HFF-Myc (cell line): ENCODE data around the gene VANGL2.

Source experiments
- DNase-seq: peaks from one replicate; pipeline ENCODE4 v3.0.0-alpha.2; 2011; ENCODE audit warnings: low read depth; ENCODE audit errors: extremely low read depth
- H3K4me3 ChIP-seq: replicated peaks from 2 replicates; pipeline ENCODE4 v1.5.1; 2011; ENCODE audit warnings: low read depth, mild to moderate bottlenecking, control low read depth, low read length
- TF ChIP-seq, protein P1 (sequence below): IDR thresholded peaks from 2 replicates; pipeline ENCODE4 v1.5.1; 2012; ENCODE audit warnings: mild to moderate bottlenecking, low read depth, low read length, control low read depth; ENCODE audit errors: missing control alignments

VANGL2 gene

GRCh38 chr1:160418483-160418882, 18.1 kb downstream of the VANGL2 start:
- no peak for DNase-seq
- TF ChIP-seq, protein P1, sequence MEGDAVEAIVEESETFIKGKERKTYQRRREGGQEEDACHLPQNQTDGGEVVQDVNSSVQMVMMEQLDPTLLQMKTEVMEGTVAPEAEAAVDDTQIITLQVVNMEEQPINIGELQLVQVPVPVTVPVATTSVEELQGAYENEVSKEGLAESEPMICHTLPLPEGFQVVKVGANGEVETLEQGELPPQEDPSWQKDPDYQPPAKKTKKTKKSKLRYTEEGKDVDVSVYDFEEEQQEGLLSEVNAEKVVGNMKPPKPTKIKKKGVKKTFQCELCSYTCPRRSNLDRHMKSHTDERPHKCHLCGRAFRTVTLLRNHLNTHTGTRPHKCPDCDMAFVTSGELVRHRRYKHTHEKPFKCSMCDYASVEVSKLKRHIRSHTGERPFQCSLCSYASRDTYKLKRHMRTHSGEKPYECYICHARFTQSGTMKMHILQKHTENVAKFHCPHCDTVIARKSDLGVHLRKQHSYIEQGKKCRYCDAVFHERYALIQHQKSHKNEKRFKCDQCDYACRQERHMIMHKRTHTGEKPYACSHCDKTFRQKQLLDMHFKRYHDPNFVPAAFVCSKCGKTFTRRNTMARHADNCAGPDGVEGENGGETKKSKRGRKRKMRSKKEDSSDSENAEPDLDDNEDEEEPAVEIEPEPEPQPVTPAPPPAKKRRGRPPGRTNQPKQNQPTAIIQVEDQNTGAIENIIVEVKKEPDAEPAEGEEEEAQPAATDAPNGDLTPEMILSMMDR: no peak
- no peak overlapping the region for H3K4me3 ChIP-seq

DNA sequence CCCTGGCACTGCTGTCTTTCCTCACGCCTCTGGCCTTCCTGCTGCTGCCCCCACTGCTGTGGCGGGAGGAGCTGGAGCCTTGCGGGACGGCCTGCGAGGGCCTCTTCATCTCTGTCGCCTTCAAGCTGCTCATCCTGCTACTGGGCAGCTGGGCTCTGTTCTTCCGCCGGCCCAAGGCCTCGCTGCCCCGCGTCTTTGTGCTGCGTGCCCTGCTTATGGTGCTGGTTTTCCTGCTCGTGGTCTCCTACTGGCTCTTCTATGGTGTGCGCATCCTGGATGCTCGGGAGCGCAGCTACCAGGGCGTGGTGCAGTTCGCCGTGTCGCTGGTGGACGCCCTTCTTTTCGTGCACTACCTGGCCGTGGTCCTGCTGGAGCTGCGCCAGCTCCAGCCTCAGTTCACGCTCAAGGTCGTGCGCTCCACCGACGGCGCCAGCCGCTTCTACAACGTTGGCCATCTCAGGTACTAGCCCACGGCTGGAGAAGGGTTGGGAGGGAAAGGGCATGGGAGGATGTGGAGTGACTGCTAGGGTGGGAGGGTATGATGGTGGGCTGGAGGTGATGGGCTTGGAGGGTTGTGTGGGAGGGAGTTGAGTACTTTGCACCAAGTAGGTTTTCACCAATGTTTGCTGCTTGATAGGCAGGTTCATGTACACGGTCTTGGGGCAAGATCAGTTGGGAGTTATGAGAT, 18.9 kb downstream of the VANGL2 start:
- TF ChIP-seq, protein P1: no peak
- no peak overlapping the region for H3K4me3 ChIP-seq
- no peak for DNase-seq

GRCh38 chr1:160419838-160420169, 19.4 kb downstream of the VANGL2 start:
- DNase-seq: no peak
- TF ChIP-seq, protein P1: no peak
- H3K4me3 ChIP-seq: no peak overlapping the region

- no peak overlapping the region for H3K4me3 ChIP-seq
- DNase-seq: no peak
- TF ChIP-seq, protein P1: no peak
Measured at GRCh38 chr1:160420881-160421842, 20.8 kb downstream of the VANGL2 start.

- no peak overlapping the region for H3K4me3 ChIP-seq
- TF ChIP-seq, protein P1: no peak
- DNase-seq: no peak
Measured at GRCh38 chr1:160421881-160422280, 21.5 kb downstream of the VANGL2 start.

DNA sequence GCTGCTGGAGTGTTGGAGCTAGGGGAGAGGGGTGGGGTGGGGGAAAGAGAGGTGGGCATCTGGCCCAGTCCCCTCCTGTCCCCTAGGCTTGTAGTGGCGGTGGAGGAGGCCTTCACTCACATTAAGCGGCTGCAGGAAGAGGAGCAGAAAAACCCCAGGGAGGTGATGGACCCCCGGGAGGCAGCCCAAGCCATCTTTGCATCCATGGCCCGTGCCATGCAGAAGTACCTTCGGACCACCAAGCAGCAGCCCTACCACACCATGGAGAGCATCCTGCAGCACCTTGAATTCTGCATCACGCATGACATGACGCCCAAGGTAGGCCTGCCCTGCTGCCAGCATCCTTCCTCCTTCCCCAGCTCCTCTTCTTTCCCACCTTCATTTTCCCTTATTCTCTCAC, 23.6 kb downstream of the VANGL2 start:
- DNase-seq: no peak
- TF ChIP-seq, protein P1: no peak
- H3K4me3 ChIP-seq: no peak overlapping the region
